ENCODE measurements around the gene PSPN.
A peak's percentile ranks its signal among the peaks of the same experiment; 100 is the strongest.

Gene PSPN

DNA sequence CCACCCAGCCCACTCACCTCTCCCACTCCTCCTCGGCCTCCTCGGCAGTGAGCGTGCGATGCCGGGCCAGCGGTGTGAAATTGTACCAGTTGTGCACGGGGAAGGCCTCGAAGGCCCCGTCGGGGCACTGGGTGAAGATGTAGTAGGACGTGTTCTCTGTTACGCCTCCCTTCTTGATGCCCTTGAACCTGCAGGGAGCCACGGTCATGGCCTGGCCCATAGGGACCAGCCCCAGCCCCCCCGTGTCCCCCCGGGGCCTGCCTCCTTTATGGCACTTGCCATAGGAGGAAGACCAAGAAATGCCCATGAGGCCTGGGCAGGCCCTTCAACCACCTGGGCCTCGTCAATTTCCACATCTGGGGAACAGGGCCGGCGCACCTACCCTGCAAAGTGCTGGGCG, 11.6 kb upstream of the PSPN start:
- Mint-ChIP-seq H3K27me3 (no peaks in the 10 kb centered on the region), H3K27ac (no peak overlapping the region)

DNA sequence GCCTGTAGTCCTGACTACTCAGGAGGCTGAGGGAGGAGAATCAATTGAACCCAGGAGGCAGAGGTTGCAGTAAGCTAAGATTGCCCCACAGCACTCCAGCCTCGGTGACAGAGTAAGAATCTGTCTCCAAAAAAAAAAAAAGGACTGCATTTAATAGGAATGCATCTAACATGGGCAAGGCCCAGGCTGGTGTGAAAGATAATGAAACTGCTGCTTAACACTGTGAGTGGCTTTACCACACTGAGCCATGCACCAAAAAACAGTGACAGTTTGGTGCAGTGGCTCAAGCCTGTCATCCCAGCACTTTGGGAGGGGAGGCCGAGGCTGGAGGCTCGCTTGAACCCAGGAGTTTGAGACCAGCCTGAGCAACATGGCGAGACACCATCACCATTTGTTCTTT, 8.6 kb upstream of the PSPN start:
- no peak overlapping the region for H3K27ac Mint-ChIP-seq
- H3K4me3 Mint-ChIP-seq = no peak overlapping the region
- H3K27me3 Mint-ChIP-seq = no peaks in the 10 kb centered on the region
- peaks cover 43% of the 10 kb centered on the region for H3K36me3 Mint-ChIP-seq (ENCODE audit: low read depth)
- H3K4me1 Mint-ChIP-seq (ENCODE audit: low read depth) = no peaks in the 10 kb centered on the region
- no peaks in the 10 kb centered on the region for H3K9me3 Mint-ChIP-seq

More for the DNA sequence above, 11.6 kb upstream of the PSPN start:
- H3K4me1 Mint-ChIP-seq (ENCODE audit: low read depth) = peaks cover 14% of the 10 kb centered on the region
- no peak overlapping the region for H3K4me3 Mint-ChIP-seq
- peaks cover 45% of the 10 kb centered on the region for H3K36me3 Mint-ChIP-seq (ENCODE audit: low read depth)
- no peaks in the 10 kb centered on the region for H3K9me3 Mint-ChIP-seq

DNA sequence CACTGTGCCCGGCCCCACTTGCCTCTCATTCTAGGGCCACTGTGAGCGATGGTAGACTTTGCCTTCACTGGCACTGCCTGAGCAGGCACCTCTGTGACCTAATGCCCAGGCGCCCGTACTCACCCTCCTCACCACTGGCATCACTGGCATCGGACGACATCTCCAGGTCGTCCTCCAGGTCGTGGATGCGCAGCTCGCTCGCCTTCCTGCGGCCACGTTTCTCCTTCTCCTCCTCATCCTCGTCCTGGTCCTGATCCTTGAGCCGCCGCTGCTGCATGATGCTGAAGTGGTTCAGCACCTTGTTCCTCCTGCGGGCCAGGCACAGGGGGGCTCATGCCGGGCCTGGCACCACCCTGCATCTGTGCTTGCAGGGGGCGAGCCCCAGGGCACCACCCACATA, 7.5 kb upstream of the PSPN start:
- Mint-ChIP-seq H3K27ac (no peak overlapping the region), H3K4me3 (no peak overlapping the region), H3K36me3 (ENCODE audit: low read depth) (peaks cover 43% of the 10 kb centered on the region), H3K9me3 (no peaks in the 10 kb centered on the region), H3K4me1 (ENCODE audit: low read depth) (no peaks in the 10 kb centered on the region), H3K27me3 (no peaks in the 10 kb centered on the region)

DNA sequence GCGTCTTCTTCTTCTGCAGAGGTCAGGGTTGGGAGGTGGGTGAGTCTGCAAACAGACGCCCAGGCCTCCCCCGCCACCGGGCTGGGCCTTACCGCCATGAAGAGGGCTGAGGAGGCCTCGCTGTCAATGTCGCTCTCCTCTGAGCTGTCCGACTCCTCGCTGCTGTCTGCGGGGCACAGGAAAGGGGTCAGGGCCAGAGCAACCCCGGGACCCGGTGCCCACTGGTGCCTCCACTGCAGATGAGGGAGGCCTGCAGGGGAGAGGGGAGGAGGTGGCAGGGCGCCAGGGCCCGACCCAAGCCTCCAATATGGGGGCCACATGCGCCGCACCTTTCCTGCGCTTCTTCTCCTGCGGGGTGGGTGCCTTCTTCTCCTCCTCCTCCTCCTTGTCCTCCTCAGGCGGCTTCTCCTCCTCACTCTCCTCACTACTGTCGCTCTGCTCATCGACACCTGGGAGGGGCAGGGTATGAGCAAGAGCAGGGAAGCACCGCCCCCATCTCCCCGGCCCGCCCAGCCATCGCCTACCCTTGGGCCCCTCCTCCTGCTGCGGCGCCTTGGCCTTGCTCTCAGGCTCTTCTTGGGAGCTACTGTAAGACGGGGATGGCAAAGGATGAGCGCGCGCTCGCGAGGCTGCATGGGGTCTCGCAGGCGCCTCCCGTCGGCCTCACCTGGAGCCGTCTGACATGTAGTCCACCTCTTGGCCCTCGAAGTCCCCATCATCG, 5.5 kb upstream of the PSPN start:
- no peaks in the 10 kb centered on the region for H3K9me3 Mint-ChIP-seq
- H3K36me3 Mint-ChIP-seq (ENCODE audit: low read depth) = peaks cover 41% of the 10 kb centered on the region
- H3K27ac Mint-ChIP-seq = no peak overlapping the region
- no peaks in the 10 kb centered on the region for H3K27me3 Mint-ChIP-seq
- H3K4me3 Mint-ChIP-seq = no peak overlapping the region
- no peaks in the 10 kb centered on the region for H3K4me1 Mint-ChIP-seq (ENCODE audit: low read depth)

DNA sequence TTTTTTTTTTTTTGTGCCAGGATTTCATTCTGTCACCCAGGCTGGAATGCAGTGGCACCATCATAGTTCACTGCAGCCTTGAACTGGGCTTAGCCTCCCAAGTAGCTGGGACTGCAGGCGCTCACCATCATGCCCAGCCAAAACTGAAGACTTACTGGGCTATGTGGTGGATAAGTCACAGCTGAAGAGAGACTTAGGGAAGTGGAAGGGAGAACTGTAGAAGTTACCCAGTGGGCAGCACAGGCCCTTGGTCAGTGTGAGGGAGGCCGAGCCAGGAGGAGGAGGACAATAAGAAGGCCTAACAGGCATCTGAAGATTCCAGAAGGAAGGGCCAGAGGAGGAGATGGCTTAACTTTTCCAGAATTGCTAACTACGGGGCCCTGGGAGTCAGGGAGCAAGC, 4.0 kb upstream of the PSPN start:
- Mint-ChIP-seq H3K36me3 (ENCODE audit: low read depth) (peaks cover 31% of the 10 kb centered on the region), H3K9me3 (no peaks in the 10 kb centered on the region), H3K4me1 (ENCODE audit: low read depth) (no peaks in the 10 kb centered on the region), H3K27me3 (no peaks in the 10 kb centered on the region), H3K27ac (no peak overlapping the region), H3K4me3 (no peak overlapping the region)

DNA sequence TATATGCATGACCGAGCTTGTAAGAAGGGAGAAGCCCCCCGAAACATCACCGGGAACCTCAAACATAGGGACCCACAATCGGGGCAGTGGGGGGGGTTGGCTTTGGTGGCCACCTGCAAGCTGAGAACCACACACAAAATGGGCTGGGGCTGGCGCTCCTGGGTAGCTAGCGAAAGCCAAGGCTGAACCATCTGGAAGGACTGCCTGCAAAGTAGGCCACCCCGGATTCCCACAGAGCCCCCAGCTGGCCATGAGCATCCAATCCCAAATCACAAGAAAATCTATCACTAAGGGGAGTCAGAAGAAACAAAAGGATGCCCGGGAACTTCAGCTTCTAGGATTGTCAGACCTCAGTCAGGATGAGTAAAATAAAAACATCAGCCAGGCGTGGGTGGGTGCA, 2.8 kb upstream of the PSPN start:
- Mint-ChIP-seq H3K27me3 (no peaks in the 10 kb centered on the region), H3K9me3 (no peaks in the 10 kb centered on the region), H3K4me1 (ENCODE audit: low read depth) (peaks cover 4% of the 10 kb centered on the region), H3K27ac (no peak overlapping the region), H3K4me3 (no peak overlapping the region), H3K36me3 (ENCODE audit: low read depth) (peaks cover 26% of the 10 kb centered on the region)

DNA sequence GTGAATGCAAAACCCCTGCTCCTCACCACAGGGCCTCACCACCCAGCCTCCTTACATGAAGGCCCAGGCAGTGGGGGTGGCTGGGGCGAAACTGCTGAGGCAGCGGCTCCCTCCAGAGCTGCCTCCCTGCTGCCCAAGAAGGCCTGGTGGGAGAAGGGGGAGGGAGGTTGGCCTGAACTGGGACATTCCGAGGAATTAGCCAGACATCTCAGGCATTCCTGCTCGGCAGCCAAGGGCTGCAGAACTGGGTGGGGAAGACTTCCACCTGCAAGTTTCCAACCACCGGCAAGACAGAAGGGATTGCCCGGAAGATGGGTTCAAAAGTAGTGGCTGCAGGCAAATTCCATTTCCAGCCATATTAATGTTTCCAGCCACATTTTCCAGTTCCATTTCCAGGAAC, 2.3 kb upstream of the PSPN start:
- no peak overlapping the region for H3K4me3 Mint-ChIP-seq
- H3K27ac Mint-ChIP-seq = no peak overlapping the region
- H3K36me3 Mint-ChIP-seq (ENCODE audit: low read depth) = peaks cover 22% of the 10 kb centered on the region
- H3K4me1 Mint-ChIP-seq (ENCODE audit: low read depth) = peaks cover 4% of the 10 kb centered on the region
- H3K9me3 Mint-ChIP-seq = no peaks in the 10 kb centered on the region
- H3K27me3 Mint-ChIP-seq = no peaks in the 10 kb centered on the region

DNA sequence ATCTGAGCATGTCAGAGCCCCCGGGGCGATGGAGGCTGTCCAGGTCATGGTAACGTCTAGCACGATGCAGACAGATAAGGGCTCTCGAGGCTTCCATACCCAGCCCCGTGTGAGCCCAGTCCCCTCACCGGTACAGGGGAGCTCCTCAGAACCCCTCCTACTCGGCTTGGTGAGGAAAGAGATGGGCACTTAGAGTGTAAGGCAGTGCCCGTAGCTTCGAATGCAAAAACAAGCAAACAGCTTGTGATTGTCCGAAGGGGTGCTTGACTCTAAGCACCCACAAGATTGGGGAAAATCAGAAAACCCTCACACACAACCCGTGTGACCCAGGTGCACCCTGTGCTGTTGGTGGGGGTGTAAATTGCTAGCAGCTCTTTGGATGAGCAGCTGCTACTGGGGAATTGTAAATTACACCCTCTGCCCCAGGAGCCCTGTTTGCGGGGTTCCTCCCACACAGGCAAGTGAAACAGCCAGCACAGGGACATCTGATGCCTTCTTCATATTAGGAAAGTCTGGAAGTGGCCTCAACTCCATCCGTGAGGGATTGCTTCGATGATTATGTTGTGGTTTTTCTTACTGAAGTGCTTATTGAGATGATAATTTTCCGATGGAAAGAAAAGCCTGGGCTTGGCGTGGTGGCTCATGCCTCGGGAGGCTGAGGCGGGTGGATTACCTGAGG, 918 bp upstream of the PSPN start:
- no peak overlapping the region for H3K27ac Mint-ChIP-seq
- no peak overlapping the region for H3K4me3 Mint-ChIP-seq
- H3K4me1 Mint-ChIP-seq (ENCODE audit: low read depth) = peaks cover 9% of the 10 kb centered on the region
- no peaks in the 10 kb centered on the region for H3K9me3 Mint-ChIP-seq
- no peaks in the 10 kb centered on the region for H3K27me3 Mint-ChIP-seq
- H3K36me3 Mint-ChIP-seq (ENCODE audit: low read depth) = peaks cover 19% of the 10 kb centered on the region

DNA sequence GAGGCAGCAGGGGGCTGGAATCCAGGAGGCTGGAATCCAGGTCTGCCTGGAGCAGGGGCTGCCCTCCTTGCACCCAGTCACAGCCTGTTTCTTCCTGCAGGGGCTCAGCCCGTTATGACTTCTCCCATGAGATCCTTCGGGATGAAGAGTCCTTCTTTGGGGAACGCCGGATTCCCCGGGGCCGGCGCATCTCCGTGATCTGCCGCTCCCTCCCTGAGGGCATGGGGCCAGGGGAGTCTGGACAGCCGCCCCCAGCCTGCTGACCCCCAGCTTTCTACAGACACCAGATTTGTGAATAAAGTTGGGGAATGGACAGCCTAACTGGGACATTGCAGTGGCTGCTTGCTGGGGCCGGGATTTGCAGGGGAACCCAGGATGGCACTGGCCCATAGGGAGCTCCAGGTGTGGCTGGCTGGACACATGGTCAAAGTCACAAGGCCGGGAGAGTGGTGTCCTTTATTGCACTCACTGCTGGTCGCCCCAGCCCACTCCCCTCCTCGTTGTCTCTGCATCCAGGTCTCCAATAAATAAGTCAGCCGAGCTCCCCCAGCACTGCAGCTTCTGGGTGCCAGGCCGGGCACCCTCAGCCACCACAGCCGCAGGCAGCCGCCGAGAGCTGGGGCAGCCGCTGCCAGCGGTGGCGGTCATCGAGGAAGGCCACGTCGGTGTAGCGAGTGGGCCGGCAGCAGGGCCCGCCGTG, 872 bp downstream of the PSPN start:
- Mint-ChIP-seq H3K27me3 (no peaks in the 10 kb centered on the region), H3K27ac (no peak overlapping the region), H3K4me1 (ENCODE audit: low read depth) (peaks cover 13% of the 10 kb centered on the region), H3K4me3 (no peak overlapping the region), H3K9me3 (no peaks in the 10 kb centered on the region), H3K36me3 (ENCODE audit: low read depth) (peaks cover 8% of the 10 kb centered on the region)

DNA sequence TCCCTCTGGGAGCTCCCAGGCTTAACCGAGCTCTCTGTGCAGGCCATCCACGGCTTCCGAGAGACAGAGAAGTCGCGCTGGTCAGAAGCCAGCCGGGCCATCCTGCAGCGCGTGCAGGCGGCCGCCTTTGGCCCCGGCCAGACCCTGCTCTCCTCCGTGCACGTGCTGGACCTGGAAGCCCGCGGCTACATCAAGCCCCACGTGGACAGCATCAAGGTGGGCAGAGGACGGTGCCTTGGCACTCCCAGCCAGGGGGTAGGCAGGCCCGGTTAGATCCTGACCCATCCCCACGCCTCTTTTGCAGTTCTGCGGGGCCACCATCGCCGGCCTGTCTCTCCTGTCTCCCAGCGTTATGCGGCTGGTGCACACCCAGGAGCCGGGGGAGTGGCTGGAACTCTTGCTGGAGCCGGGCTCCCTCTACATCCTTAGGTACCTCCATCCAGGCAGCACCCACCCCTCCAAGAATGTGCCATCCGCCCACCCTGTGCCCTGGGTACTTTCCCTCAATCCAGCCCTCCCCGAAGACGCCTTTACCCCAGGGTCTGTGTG, 1.5 kb downstream of the PSPN start:
- Mint-ChIP-seq H3K27ac (no peak overlapping the region), H3K9me3 (no peaks in the 10 kb centered on the region), H3K4me3 (no peak overlapping the region)

DNA sequence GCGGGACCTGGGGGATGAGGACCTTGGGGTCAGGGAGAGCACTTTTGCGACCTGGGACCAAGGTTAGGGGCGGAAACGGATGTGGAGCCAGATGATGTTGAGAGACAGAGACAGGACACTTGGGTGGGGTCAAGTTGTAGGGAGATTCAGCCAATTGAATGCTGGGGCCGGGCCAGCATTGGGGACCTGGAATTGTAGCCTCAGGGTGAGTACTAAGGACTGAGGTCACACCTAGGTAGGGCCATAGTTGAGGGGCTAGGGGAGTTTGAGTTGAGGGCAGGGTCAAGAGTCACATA, 2.0 kb downstream of the PSPN start:
- Mint-ChIP-seq H3K4me3 (peak overlapping the region; percentile 65), H3K27ac (peak overlapping the region; percentile 47), H3K27me3 (no peaks in the 10 kb centered on the region), H3K36me3 (ENCODE audit: low read depth) (peaks cover 12% of the 10 kb centered on the region), H3K4me1 (ENCODE audit: low read depth) (peaks cover 13% of the 10 kb centered on the region), H3K9me3 (no peaks in the 10 kb centered on the region)

More for the DNA sequence above, 1.5 kb downstream of the PSPN start:
- Mint-ChIP-seq H3K4me1 (ENCODE audit: low read depth) (peaks cover 13% of the 10 kb centered on the region), H3K36me3 (ENCODE audit: low read depth) (peaks cover 8% of the 10 kb centered on the region), H3K27me3 (no peaks in the 10 kb centered on the region)

DNA sequence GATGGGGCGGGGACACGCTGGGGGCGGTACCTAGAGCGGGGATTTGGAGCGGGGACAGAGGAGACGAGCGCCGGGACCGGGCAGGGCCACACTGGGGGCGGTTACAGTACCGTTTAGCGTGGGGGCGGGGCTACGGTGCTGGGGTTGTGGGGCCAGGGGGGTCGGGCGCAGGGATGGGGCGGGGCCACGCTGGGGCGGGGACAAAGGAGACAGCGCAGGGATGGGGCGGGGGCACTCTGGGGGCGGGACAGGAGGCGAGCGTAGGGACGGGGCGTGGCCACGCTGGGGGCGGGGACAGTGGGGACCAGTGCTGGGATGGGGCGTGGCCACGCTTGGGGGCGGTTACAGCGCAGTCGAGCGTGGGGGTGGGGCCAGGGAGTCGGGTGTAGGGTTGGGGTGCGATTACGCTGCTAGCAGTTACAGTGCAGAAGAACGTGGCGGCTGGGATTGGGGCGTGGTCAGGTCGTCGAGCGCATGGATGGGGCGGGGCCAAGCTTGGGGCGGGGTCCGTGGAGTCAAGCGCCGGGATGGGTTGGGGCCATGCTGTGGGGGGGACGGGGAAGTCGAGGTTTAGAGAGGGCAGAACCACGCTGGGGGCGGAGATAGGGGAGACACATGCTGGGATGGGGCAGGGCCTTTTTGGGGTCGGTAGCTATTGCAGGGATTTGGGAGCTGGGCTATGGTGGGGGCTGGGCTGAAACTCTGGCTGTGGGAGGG, 2.5 kb downstream of the PSPN start:
- peaks cover 11% of the 10 kb centered on the region for H3K36me3 Mint-ChIP-seq (ENCODE audit: low read depth)
- peak overlapping the region; percentile 86 for H3K27ac Mint-ChIP-seq
- H3K9me3 Mint-ChIP-seq = no peaks in the 10 kb centered on the region
- H3K27me3 Mint-ChIP-seq = no peaks in the 10 kb centered on the region
- peak overlapping the region; percentile 81 for H3K4me3 Mint-ChIP-seq
- H3K4me1 Mint-ChIP-seq (ENCODE audit: low read depth) = peaks cover 13% of the 10 kb centered on the region

DNA sequence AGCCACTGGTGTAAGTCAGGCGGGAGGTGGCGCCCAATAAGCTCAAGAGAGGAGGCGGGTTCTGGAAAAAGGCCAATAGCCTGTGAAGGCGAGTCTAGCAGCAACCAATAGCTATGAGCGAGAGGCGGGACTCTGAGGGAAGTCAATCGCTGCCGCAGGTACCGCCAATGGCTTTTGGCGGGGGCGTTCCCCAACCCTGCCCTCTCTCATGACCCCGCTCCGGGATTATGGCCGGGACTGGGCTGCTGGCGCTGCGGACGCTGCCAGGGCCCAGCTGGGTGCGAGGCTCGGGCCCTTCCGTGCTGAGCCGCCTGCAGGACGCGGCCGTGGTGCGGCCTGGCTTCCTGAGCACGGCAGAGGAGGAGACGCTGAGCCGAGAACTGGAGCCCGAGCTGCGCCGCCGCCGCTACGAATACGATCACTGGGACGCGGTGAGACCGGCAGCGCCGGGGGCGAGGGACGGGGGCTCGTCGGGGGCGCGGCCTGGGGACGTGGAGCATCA, 3.1 kb downstream of the PSPN start, which contains the start of gene ALKBH7:
TSS of gene ALKBH7 (plus strand) at position 201 of the 502 bp plus-strand sequence. CDS start at position 228, 27 bp downstream.
- no peaks in the 10 kb centered on the region for H3K9me3 Mint-ChIP-seq
- H3K4me3 Mint-ChIP-seq = peak within 1 kb of the TSS; percentile 81
- H3K36me3 Mint-ChIP-seq (ENCODE audit: low read depth) = peaks cover 17% of the 10 kb centered on the region
- H3K4me1 Mint-ChIP-seq (ENCODE audit: low read depth) = peaks cover 13% of the 10 kb centered on the region
- peak within 1 kb of the TSS; percentile 86 for H3K27ac Mint-ChIP-seq
- H3K27me3 Mint-ChIP-seq = no peaks in the 10 kb centered on the region

DNA sequence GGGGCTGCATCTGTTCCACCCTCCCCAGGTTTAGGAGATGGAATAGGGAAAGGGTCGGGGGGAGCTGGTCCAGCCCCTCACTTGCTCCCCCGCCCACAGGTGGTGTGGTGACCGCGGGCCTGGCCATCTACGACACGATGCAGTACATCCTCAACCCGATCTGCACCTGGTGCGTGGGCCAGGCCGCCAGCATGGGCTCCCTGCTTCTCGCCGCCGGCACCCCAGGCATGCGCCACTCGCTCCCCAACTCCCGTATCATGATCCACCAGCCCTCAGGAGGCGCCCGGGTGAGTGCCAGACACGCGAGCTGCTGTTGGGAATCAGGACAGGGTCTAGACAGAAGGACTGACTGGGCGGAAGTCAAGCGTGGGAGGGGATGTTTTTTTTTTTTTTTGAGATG, 11.4 kb downstream of the PSPN start:
- Mint-ChIP-seq H3K27ac (no peak overlapping the region), H3K9me3 (no peaks in the 10 kb centered on the region), H3K4me1 (ENCODE audit: low read depth) (peaks cover 22% of the 10 kb centered on the region), H3K27me3 (no peaks in the 10 kb centered on the region), H3K4me3 (no peak overlapping the region), H3K36me3 (ENCODE audit: low read depth) (peaks cover 53% of the 10 kb centered on the region)

All from stimulated activated naive CD8-positive, alpha-beta T cell treated with anti-CD3 and anti-CD28 coated beads, Interleukin-15, Interleukin-2, amounts not matched to agents 100 ng/mL and 50 ng/mL, for 24 hours (primary cell).